ENCODE data around the gene KRTAP12-3. TPM values are rescaled to one million over a fixed set of nuclear protein-coding genes. Genes with fewer than 3 reads are reported as not detected.

The KRTAP12-3 gene
- polyA plus RNA-seq, 2 of the 4 experiments (the other 2 are of a cell fraction): not detected

DNA sequence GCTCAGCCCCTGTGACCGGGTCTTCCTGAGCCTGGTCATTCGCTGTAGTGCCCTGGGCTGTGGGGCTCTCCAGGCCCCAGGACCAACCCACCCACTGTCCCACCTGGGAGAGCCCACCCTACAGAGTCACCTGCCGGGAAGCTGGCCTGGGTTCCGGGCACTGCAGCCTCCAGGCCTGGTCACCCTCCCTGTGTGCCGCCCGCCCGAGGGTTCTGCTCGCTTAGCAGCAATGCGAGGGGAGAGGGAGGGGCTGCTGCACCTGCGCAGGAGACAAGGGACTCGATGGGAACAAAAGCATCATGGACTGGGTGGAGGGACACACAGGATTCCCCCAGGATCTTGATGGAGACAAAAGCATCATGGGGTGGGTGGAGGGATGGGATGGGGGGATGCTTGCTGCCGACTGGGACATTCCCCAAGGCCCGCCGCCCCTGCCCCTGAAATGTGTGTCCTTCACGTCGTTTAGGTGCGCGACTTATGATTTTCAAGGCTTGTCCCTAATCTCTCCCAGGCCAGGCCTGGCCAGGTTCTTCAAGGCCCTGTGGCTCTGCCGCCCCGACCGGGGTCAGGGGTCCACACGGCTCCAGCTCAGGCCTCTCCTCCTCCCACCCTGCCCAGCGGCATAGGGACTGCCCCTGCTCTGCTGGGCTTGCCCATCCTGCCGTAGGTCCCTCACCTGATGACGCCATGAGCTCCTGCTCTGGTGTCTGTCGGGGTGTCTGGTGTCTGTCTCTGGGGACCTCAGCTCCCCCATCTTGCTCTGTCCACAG is 44.2 kb upstream of the KRTAP12-3 start (continued):
- no peak for TF ChIP-seq ZFP36 (IDR thresholded peaks at IDR 0.05; ENCODE audit: borderline replicate concordance, partially characterized antibody)
- no peak for TF ChIP-seq RNF2 (IDR thresholded peaks at IDR 0.05; ENCODE audit: borderline replicate concordance, low read depth)

DNA sequence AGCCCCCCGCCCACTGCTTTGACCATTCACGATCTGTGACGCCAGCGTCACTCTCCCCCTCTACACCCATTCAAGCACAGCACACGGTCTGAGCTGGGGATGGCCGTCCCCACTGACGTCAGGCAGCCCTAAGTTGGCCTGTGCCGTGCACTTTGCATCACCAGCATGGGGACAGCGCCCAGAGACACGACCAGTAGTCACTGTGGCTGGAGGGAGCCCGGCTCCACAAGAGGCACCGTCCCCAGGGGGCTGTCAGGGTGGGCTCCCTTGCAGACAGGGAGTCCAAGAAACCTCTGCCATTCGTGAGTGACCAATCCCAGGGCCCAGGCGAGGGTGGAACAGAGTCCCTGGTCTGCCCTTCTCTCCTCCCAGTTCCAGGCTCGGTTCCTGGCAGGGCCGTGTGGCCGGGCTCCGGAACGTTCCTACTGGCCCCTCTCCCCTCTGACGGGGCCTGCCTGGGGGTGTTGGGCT is 43.5 kb upstream of the KRTAP12-3 start:
- ChIA-PET POLR2A (no interaction called here), CTCF (no interaction called here)
- TF ChIP-seq CBX2 (IDR thresholded peaks at IDR 0.05; ENCODE audit: borderline replicate concordance, low read depth): no peak
- TF ChIP-seq ZNF302 (CRISPR knock-in tag; IDR thresholded peaks at IDR 0.05): no peak
- TF ChIP-seq RNF2 (IDR thresholded peaks at IDR 0.05; ENCODE audit: borderline replicate concordance, low read depth): no peak
- TF ChIP-seq JUN (IDR thresholded peaks at IDR 0.05): no peak
- no peak for TF ChIP-seq SREBF2 (IDR thresholded peaks at IDR 0.05)
- TF ChIP-seq HOXA7 (CRISPR knock-in tag; IDR thresholded peaks at IDR 0.05): no peak
- no peak for TF ChIP-seq RCOR1 (IDR thresholded peaks at IDR 0.05; ENCODE audit: low read depth, low read length)
- no peak for TF ChIP-seq FOSL2 (IDR thresholded peaks at IDR 0.05)
- TF ChIP-seq FOSL2 (CRISPR knock-in tag; IDR thresholded peaks at IDR 0.05): no peak
- TF ChIP-seq TFCP2L1 (CRISPR knock-in tag; IDR thresholded peaks at IDR 0.05): no peak
- no peak for TF ChIP-seq PHF8 (IDR thresholded peaks at IDR 0.05; ENCODE audit: borderline replicate concordance, low read depth)
- no peak for TF ChIP-seq RARB (CRISPR knock-in tag; IDR thresholded peaks at IDR 0.05)
- no peak for TF ChIP-seq MAFK (IDR thresholded peaks at IDR 0.05; ENCODE audit: partially characterized antibody)
- no peak for TF ChIP-seq FOXS1 (CRISPR knock-in tag; IDR thresholded peaks at IDR 0.05)
- no peak for TF ChIP-seq EHF (CRISPR knock-in tag; IDR thresholded peaks at IDR 0.05)
- TF ChIP-seq, protein P1, sequence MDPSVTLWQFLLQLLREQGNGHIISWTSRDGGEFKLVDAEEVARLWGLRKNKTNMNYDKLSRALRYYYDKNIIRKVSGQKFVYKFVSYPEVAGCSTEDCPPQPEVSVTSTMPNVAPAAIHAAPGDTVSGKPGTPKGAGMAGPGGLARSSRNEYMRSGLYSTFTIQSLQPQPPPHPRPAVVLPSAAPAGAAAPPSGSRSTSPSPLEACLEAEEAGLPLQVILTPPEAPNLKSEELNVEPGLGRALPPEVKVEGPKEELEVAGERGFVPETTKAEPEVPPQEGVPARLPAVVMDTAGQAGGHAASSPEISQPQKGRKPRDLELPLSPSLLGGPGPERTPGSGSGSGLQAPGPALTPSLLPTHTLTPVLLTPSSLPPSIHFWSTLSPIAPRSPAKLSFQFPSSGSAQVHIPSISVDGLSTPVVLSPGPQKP (IDR thresholded peaks at IDR 0.05; ENCODE audit: low read depth, low read length): no peak
- TF ChIP-seq BCL3 (IDR thresholded peaks at IDR 0.05): no peak
- no peak for TF ChIP-seq HMGXB4 (CRISPR knock-in tag; IDR thresholded peaks at IDR 0.05; ENCODE audit: borderline replicate concordance)
- TF ChIP-seq NPAS2 (CRISPR knock-in tag; IDR thresholded peaks at IDR 0.05; ENCODE audit: borderline replicate concordance): no peak
- TF ChIP-seq ZSCAN20 (CRISPR knock-in tag; IDR thresholded peaks at IDR 0.05): no peak
- TF ChIP-seq, protein P2, sequence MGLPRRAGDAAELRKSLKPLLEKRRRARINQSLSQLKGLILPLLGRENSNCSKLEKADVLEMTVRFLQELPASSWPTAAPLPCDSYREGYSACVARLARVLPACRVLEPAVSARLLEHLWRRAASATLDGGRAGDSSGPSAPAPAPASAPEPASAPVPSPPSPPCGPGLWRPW (IDR thresholded peaks at IDR 0.05): no peak
- no peak overlapping the region for H3K4me3 ChIP-seq
- peaks cover 5% of the 10 kb centered on the region; the same call in 1 of the 3 replicates for H3K9me3 ChIP-seq
- H3K4me1 ChIP-seq: no peaks in the 10 kb centered on the region
- 36% methylated on average over 5 of the region's 20 CpGs for WGBS (ENCODE audit: missing lambda C conversion rate)
- DNase-seq (ENCODE audit: low read depth in 1 of 2, low spot score in 1 of 2) (no peak), FAIRE-seq (no peak), ATAC-seq (no peak; a peak in 1 of 6 replicates)
- H3K27ac ChIP-seq: no peak overlapping the region
- H3K4me2 ChIP-seq: no peak overlapping the region

Measured in A549 (cell line).